Measurements from ENCODE around the gene BBIP1.

The BBIP1 gene

DNA sequence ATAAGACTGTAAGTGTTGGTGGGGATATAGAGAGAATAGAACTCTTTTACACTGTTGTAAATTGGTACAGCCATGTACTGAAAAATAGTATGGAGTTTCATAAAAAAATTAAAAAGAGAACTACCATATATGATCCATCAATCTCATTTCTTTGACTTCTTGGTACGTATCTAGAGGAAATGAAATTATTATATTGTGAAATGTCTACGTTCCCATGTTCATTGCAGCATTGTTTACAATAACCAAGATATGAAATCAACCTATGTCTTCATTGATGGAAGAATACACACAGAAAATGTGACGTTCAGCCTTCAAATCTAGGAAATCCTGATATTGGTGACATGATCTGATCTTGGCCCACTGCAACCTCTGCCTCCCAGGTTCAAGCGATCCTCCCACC is 32.4 kb upstream of the BBIP1 start:
- H3K4me3 ChIP-seq (ENCODE audit: low read depth in 1 of 2, low read length in 2 of 2): no peak overlapping the region
- H3K9me3 ChIP-seq (ENCODE audit: low read length): no peaks in the 10 kb centered on the region
- H3K4me1 ChIP-seq (ENCODE audit: insufficient read depth, low read length): no peaks in the 10 kb centered on the region
- no peak overlapping the region for H3K27ac ChIP-seq (ENCODE audit: low read depth, low read length)
- H3K9ac ChIP-seq (ENCODE audit: low read length): no peak overlapping the region
- no peaks in the 10 kb centered on the region for H3K36me3 ChIP-seq (ENCODE audit: insufficient read depth, low read length)
- no peaks in the 10 kb centered on the region for H3K27me3 ChIP-seq (ENCODE audit: control insufficient read depth in 1 of 2, insufficient read depth in 2 of 2, low read length in 2 of 2)

DNA sequence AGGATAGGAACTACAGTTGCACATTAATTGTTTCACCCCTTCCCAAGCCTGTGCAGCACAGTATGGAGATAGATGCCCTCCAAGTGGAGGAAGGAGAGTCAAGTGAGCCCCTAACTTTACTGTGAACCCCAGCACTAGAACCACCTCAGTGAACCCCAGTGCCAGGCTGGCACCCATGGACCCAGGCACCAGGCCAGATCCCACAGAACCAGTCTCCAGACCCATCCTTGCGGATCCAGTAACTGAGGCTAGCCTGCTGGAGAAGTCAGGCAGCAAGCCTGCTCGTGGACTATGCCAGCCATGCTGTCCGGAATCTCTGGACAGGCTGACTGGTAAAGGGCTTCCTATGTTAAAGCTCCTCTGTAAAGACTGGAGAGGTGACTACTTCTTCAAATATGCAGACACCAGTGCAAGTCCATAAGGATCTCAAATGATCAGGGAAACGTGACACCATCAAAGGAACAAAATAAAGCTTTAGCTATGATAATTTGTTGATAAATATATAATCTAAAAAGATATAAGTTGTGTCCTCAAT is 28.1 kb upstream of the BBIP1 start:
- Histone ChIP-seq H3K4me1 (ENCODE audit: insufficient read depth, low read length) (peaks cover 10% of the 10 kb centered on the region), H3K9me3 (ENCODE audit: low read length) (no peaks in the 10 kb centered on the region), H3K4me3 (ENCODE audit: low read depth in 1 of 2, low read length in 2 of 2) (no peak overlapping the region), H3K27ac (ENCODE audit: low read depth, low read length) (no peak overlapping the region), H3K9ac (ENCODE audit: low read length) (no peak overlapping the region), H3K36me3 (ENCODE audit: insufficient read depth, low read length) (no peaks in the 10 kb centered on the region), H3K27me3 (ENCODE audit: control insufficient read depth in 1 of 2, insufficient read depth in 2 of 2, low read length in 2 of 2) (no peaks in the 10 kb centered on the region)

DNA sequence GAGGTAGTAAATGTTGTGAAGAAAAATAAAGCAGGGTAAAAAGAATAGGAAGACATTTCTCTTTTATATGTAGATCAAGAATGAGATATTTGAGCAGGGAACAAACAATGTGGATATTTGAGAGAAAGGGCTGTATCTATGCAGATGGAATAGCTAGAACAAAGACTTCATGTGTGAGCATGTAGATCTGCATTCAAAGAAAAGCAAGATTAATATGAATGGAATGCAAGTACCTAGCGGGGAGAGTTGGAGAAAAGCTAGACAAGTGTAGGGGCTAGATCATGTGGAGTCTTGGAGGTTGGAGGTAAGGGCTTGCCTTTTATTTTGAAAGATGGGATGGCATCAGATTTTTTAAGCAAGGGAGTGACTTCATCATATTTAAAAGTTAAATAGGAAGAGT is 27.5 kb upstream of the BBIP1 start:
- no peak overlapping the region for H3K4me3 ChIP-seq (ENCODE audit: low read depth in 1 of 2, low read length in 2 of 2)
- no peak overlapping the region for H3K27ac ChIP-seq (ENCODE audit: low read depth, low read length)
- no peak overlapping the region for H3K9ac ChIP-seq (ENCODE audit: low read length)
- H3K27me3 ChIP-seq (ENCODE audit: control insufficient read depth in 1 of 2, insufficient read depth in 2 of 2, low read length in 2 of 2): no peaks in the 10 kb centered on the region
- no peaks in the 10 kb centered on the region for H3K9me3 ChIP-seq (ENCODE audit: low read length)
- H3K36me3 ChIP-seq (ENCODE audit: insufficient read depth, low read length): no peaks in the 10 kb centered on the region
- peaks cover 10% of the 10 kb centered on the region for H3K4me1 ChIP-seq (ENCODE audit: insufficient read depth, low read length)

- Histone ChIP-seq H3K4me1 (ENCODE audit: insufficient read depth, low read length) (peaks cover 10% of the 10 kb centered on the region), H3K4me3 (ENCODE audit: low read depth in 1 of 2, low read length in 2 of 2) (no peak overlapping the region), H3K27ac (ENCODE audit: low read depth, low read length) (no peak overlapping the region), H3K36me3 (ENCODE audit: insufficient read depth, low read length) (no peaks in the 10 kb centered on the region), H3K9ac (ENCODE audit: low read length) (no peak overlapping the region), H3K9me3 (ENCODE audit: low read length) (no peaks in the 10 kb centered on the region), H3K27me3 (ENCODE audit: control insufficient read depth in 1 of 2, insufficient read depth in 2 of 2, low read length in 2 of 2) (no peaks in the 10 kb centered on the region)
Measured at GRCh38 chr10:110944792-110945396, 25.9 kb upstream of the BBIP1 start.

- H3K27ac ChIP-seq (ENCODE audit: low read depth, low read length): no peak overlapping the region
- H3K4me1 ChIP-seq (ENCODE audit: insufficient read depth, low read length): peaks cover 10% of the 10 kb centered on the region
- no peaks in the 10 kb centered on the region for H3K9me3 ChIP-seq (ENCODE audit: low read length)
- no peaks in the 10 kb centered on the region for H3K36me3 ChIP-seq (ENCODE audit: insufficient read depth, low read length)
- no peak overlapping the region for H3K4me3 ChIP-seq (ENCODE audit: low read depth in 1 of 2, low read length in 2 of 2)
- no peaks in the 10 kb centered on the region for H3K27me3 ChIP-seq (ENCODE audit: control insufficient read depth in 1 of 2, insufficient read depth in 2 of 2, low read length in 2 of 2)
- H3K9ac ChIP-seq (ENCODE audit: low read length): no peak overlapping the region
Measured at GRCh38 chr10:110939419-110939818, 20.4 kb upstream of the BBIP1 start.

GRCh38 chr10:110936757-110937156 is 17.8 kb upstream of the BBIP1 start:
- Histone ChIP-seq H3K36me3 (ENCODE audit: insufficient read depth, low read length) (no peaks in the 10 kb centered on the region), H3K4me1 (ENCODE audit: insufficient read depth, low read length) (no peaks in the 10 kb centered on the region), H3K27ac (ENCODE audit: low read depth, low read length) (no peak overlapping the region), H3K9me3 (ENCODE audit: low read length) (no peaks in the 10 kb centered on the region), H3K4me3 (ENCODE audit: low read depth in 1 of 2, low read length in 2 of 2) (no peak overlapping the region), H3K9ac (ENCODE audit: low read length) (no peak overlapping the region), H3K27me3 (ENCODE audit: control insufficient read depth in 1 of 2, insufficient read depth in 2 of 2, low read length in 2 of 2) (no peaks in the 10 kb centered on the region)

DNA sequence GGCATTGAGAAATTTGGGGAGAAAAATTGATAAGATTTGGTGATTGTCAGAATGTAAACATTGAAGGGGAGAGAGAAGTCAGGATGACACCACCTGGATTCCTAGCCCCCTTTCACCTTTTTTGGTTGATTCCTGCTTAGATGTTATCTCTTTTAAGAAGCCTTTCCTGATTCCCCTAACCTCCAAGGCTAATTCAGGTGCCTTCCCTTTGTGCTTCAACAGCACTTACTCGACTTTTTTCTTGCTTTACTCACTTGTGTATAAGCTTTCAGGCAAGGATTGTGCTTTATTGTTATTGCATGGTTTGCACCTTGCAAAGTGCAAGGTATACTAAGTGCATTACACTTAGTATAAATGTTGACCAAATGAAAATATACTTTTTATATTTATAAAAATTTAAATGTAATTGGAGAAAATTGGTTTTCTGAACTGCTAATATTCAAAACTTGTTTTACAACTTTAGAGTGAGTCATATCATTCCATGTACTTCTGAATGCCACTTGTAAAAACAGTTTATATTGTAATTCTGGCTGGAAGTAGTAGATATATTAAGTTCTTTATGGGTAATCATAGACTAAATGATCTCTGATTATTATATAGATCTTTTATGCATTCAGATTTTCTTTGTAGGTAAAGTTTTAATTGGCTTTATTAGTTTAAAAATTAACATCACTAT is 13.7 kb upstream of the BBIP1 start:
- peaks cover under 1% of the 10 kb centered on the region for H3K4me1 ChIP-seq (ENCODE audit: insufficient read depth, low read length)

DNA sequence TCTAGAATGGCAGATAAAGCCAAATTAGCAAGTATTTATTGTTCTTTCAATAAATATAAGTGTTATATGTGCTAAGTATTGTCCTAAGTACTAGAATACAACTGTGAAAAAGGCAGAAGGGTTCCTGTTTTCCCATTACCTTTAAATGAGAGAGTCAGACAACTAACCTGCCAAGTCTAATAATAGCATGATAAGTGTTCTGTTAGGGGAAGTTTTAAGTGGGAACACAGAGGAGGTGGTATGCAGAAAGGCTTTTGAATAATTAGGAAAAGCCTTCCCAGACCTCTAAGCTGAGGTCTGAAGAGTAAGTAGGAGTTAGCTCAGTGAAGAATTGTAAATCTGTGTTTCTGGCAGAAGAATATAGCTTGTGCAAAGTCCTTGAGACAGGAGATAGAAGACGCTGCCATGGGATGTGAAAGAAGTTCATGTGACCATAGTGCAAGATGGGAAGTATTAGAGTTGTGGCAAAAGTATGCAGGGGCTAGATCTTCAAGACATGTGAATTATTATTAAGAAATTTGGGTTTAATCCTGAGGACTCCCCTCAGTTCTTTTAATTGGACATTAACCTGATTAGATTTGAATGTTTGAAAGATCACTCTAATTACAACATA is 12.9 kb upstream of the BBIP1 start:
- H3K9me3 ChIP-seq (ENCODE audit: low read length): no peaks in the 10 kb centered on the region
- H3K4me1 ChIP-seq (ENCODE audit: insufficient read depth, low read length): peaks cover 4% of the 10 kb centered on the region
- H3K36me3 ChIP-seq (ENCODE audit: insufficient read depth, low read length): no peaks in the 10 kb centered on the region
- no peaks in the 10 kb centered on the region for H3K27me3 ChIP-seq (ENCODE audit: control insufficient read depth in 1 of 2, insufficient read depth in 2 of 2, low read length in 2 of 2)
- no peak overlapping the region for H3K4me3 ChIP-seq (ENCODE audit: low read depth in 1 of 2, low read length in 2 of 2)
- no peak overlapping the region for H3K27ac ChIP-seq (ENCODE audit: low read depth, low read length)
- no peak overlapping the region for H3K9ac ChIP-seq (ENCODE audit: low read length)

More for the DNA sequence above, 13.7 kb upstream of the BBIP1 start:
- H3K9me3 ChIP-seq (ENCODE audit: low read length): no peaks in the 10 kb centered on the region
- no peak overlapping the region for H3K27ac ChIP-seq (ENCODE audit: low read depth, low read length)
- no peak overlapping the region for H3K9ac ChIP-seq (ENCODE audit: low read length)
- H3K27me3 ChIP-seq (ENCODE audit: control insufficient read depth in 1 of 2, insufficient read depth in 2 of 2, low read length in 2 of 2): no peaks in the 10 kb centered on the region
- no peaks in the 10 kb centered on the region for H3K36me3 ChIP-seq (ENCODE audit: insufficient read depth, low read length)
- no peak overlapping the region for H3K4me3 ChIP-seq (ENCODE audit: low read depth in 1 of 2, low read length in 2 of 2)

GRCh38 chr10:110927461-110927860 is 8.5 kb upstream of the BBIP1 start:
- peaks cover 15% of the 10 kb centered on the region for H3K4me1 ChIP-seq (ENCODE audit: insufficient read depth, low read length)
- H3K27me3 ChIP-seq (ENCODE audit: control insufficient read depth in 1 of 2, insufficient read depth in 2 of 2, low read length in 2 of 2): no peaks in the 10 kb centered on the region
- no peak overlapping the region for H3K27ac ChIP-seq (ENCODE audit: low read depth, low read length)
- H3K36me3 ChIP-seq (ENCODE audit: insufficient read depth, low read length): no peaks in the 10 kb centered on the region
- no peak overlapping the region for H3K4me3 ChIP-seq (ENCODE audit: low read depth in 1 of 2, low read length in 2 of 2)
- H3K9ac ChIP-seq (ENCODE audit: low read length): no peak overlapping the region
- no peaks in the 10 kb centered on the region for H3K9me3 ChIP-seq (ENCODE audit: low read length)

DNA sequence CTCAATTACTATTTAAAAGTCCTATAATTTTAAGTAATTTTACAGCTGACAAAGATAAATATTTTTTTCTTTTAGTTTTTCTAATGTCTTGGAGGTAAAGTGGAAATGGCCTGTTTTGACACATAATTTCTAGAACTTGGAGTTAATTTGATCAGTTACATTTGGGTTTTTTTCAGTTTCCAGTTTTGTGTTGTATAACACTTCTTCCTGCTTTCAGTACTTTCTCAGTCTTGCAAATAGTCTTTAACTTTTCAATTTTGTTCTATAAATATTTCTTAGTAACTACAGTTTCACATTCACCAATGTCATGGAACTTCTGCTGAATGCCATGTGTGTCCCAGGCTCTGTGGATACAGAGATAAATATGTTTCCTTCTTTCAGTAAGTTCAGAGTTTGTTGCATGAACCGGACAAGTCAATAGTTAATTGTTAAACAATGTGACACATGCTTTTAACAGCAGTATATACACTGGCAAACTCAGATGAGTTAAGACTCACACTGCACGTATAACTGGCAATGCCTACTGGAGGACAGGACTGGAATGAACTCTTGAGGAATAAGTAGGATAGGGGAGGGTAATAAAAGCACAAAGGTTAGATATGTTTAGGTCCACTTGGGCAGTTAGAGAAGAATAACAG is 5.0 kb upstream of the BBIP1 start:
- H3K9me3 ChIP-seq (ENCODE audit: low read length): no peaks in the 10 kb centered on the region
- H3K36me3 ChIP-seq (ENCODE audit: insufficient read depth, low read length): no peaks in the 10 kb centered on the region
- H3K27me3 ChIP-seq (ENCODE audit: control insufficient read depth in 1 of 2, insufficient read depth in 2 of 2, low read length in 2 of 2): no peaks in the 10 kb centered on the region
- no peak overlapping the region for H3K9ac ChIP-seq (ENCODE audit: low read length)
- H3K27ac ChIP-seq (ENCODE audit: low read depth, low read length): no peak overlapping the region
- H3K4me3 ChIP-seq (ENCODE audit: low read depth in 1 of 2, low read length in 2 of 2): no peak overlapping the region
- peaks cover 22% of the 10 kb centered on the region for H3K4me1 ChIP-seq (ENCODE audit: insufficient read depth, low read length)

Data from muscle layer of colon (tissue), 2 donors.